ENCODE data around the gene DNAJC13. TPM values are rescaled to one million over a fixed set of nuclear protein-coding genes. Genes with fewer than 3 reads are reported as not detected.
A peak's percentile ranks its signal among the peaks of the same experiment; 100 is the strongest.

DNAJC13 gene
- total and polyA plus RNA-seq, 2 donors: 9.9 to 21.0 TPM

- no peaks in the 10 kb centered on the region for H3K4me1 ChIP-seq (ENCODE audit: control insufficient read depth in 2 of 2, insufficient read depth in 2 of 2, low read length in 2 of 2)
- peaks cover 0 to 4% of the 10 kb centered on the region in 2 donors for H3K36me3 ChIP-seq (ENCODE audit: control insufficient read depth in 2 of 2, insufficient read depth in 2 of 2, low read length in 1 of 2)
- no peak overlapping the region for H3K4me3 ChIP-seq (ENCODE audit: low read length in 2 of 2)
- no peaks in the 10 kb centered on the region for H3K9me3 ChIP-seq (ENCODE audit: control insufficient read depth in 2 of 2, insufficient read depth in 1 of 2, low read length in 1 of 2)
- DNase-seq (ENCODE audit: low read depth in 6 of 9, low spot score in 9 of 9): no peak
- H3K27ac ChIP-seq (ENCODE audit: low read depth in 1 of 2, low read length in 1 of 2): no peak overlapping the region
- H3K27me3 ChIP-seq (ENCODE audit: control insufficient read depth in 2 of 2, insufficient read depth in 1 of 2, low read length in 1 of 2): no peaks in the 10 kb centered on the region
Measured at GRCh38 chr3:132445817-132446216, 28.5 kb downstream of the DNAJC13 start.

GRCh38 chr3:132448216-132448961, 31.1 kb downstream of the DNAJC13 start:
- no peak overlapping the region for H3K4me3 ChIP-seq (ENCODE audit: low read length in 2 of 2)
- DNase-seq (ENCODE audit: low read depth in 6 of 9, low spot score in 9 of 9): peak in 2 of 9 donors; percentile 1 to 5
- H3K27me3 ChIP-seq (ENCODE audit: control insufficient read depth in 2 of 2, insufficient read depth in 1 of 2, low read length in 1 of 2): no peaks in the 10 kb centered on the region
- H3K27ac ChIP-seq (ENCODE audit: low read depth in 1 of 2, low read length in 1 of 2): peak overlapping the region in 1 of 2 donors; percentile 44
- peaks cover 4% of the 10 kb centered on the region in 2 donors for H3K36me3 ChIP-seq (ENCODE audit: control insufficient read depth in 2 of 2, insufficient read depth in 2 of 2, low read length in 1 of 2)
- H3K4me1 ChIP-seq (ENCODE audit: control insufficient read depth in 2 of 2, insufficient read depth in 2 of 2, low read length in 2 of 2): no peaks in the 10 kb centered on the region
- no peaks in the 10 kb centered on the region for H3K9me3 ChIP-seq (ENCODE audit: control insufficient read depth in 2 of 2, insufficient read depth in 1 of 2, low read length in 1 of 2)
- 81% methylated on average over 6 of the region's 6 CpGs for WGBS

GRCh38 chr3:132456136-132456535, 38.8 kb downstream of the DNAJC13 start:
- no peak for DNase-seq (ENCODE audit: low read depth in 6 of 9, low spot score in 9 of 9)
- Histone ChIP-seq H3K9me3 (ENCODE audit: control insufficient read depth in 2 of 2, insufficient read depth in 1 of 2, low read length in 1 of 2) (no peaks in the 10 kb centered on the region), H3K27me3 (ENCODE audit: control insufficient read depth in 2 of 2, insufficient read depth in 1 of 2, low read length in 1 of 2) (no peaks in the 10 kb centered on the region), H3K36me3 (ENCODE audit: control insufficient read depth in 2 of 2, insufficient read depth in 2 of 2, low read length in 1 of 2) (peaks cover 0 to 53% of the 10 kb centered on the region in 2 donors), H3K27ac (ENCODE audit: low read depth in 1 of 2, low read length in 1 of 2) (no peak overlapping the region), H3K4me1 (ENCODE audit: control insufficient read depth in 2 of 2, insufficient read depth in 2 of 2, low read length in 2 of 2) (no peaks in the 10 kb centered on the region), H3K4me3 (ENCODE audit: low read length in 2 of 2) (no peak overlapping the region)
- 99% methylated on average over 3 of the region's 3 CpGs for WGBS

- WGBS: 95% methylated on average over 3 of the region's 3 CpGs
- H3K27ac ChIP-seq (ENCODE audit: low read depth in 1 of 2, low read length in 1 of 2): no peak overlapping the region
- peaks cover 0 to 57% of the 10 kb centered on the region in 2 donors for H3K36me3 ChIP-seq (ENCODE audit: control insufficient read depth in 2 of 2, insufficient read depth in 2 of 2, low read length in 1 of 2)
- no peaks in the 10 kb centered on the region for H3K4me1 ChIP-seq (ENCODE audit: control insufficient read depth in 2 of 2, insufficient read depth in 2 of 2, low read length in 2 of 2)
- H3K9me3 ChIP-seq (ENCODE audit: control insufficient read depth in 2 of 2, insufficient read depth in 1 of 2, low read length in 1 of 2): no peaks in the 10 kb centered on the region
- H3K4me3 ChIP-seq (ENCODE audit: low read length in 2 of 2): no peak overlapping the region
- no peaks in the 10 kb centered on the region for H3K27me3 ChIP-seq (ENCODE audit: control insufficient read depth in 2 of 2, insufficient read depth in 1 of 2, low read length in 1 of 2)
- DNase-seq (ENCODE audit: low read depth in 6 of 9, low spot score in 9 of 9): no peak
Measured at GRCh38 chr3:132456571-132456970, 39.3 kb downstream of the DNAJC13 start.

- H3K36me3 ChIP-seq (ENCODE audit: control insufficient read depth in 2 of 2, insufficient read depth in 2 of 2, low read length in 1 of 2): peaks cover 0 to 60% of the 10 kb centered on the region in 2 donors
- no peak overlapping the region for H3K4me3 ChIP-seq (ENCODE audit: low read length in 2 of 2)
- no peak overlapping the region for H3K27ac ChIP-seq (ENCODE audit: low read depth in 1 of 2, low read length in 1 of 2)
- no peaks in the 10 kb centered on the region for H3K27me3 ChIP-seq (ENCODE audit: control insufficient read depth in 2 of 2, insufficient read depth in 1 of 2, low read length in 1 of 2)
- H3K9me3 ChIP-seq (ENCODE audit: control insufficient read depth in 2 of 2, insufficient read depth in 1 of 2, low read length in 1 of 2): no peaks in the 10 kb centered on the region
- 98% methylated on average over 1 of the region's 1 CpG for WGBS
- no peaks in the 10 kb centered on the region for H3K4me1 ChIP-seq (ENCODE audit: control insufficient read depth in 2 of 2, insufficient read depth in 2 of 2, low read length in 2 of 2)
- DNase-seq (ENCODE audit: low read depth in 6 of 9, low spot score in 9 of 9): no peak
Measured at GRCh38 chr3:132457286-132457685, 40.0 kb downstream of the DNAJC13 start.

GRCh38 chr3:132459551-132459950, 42.2 kb downstream of the DNAJC13 start:
- no peaks in the 10 kb centered on the region for H3K4me1 ChIP-seq (ENCODE audit: control insufficient read depth in 2 of 2, insufficient read depth in 2 of 2, low read length in 2 of 2)
- no peak overlapping the region for H3K27ac ChIP-seq (ENCODE audit: low read depth in 1 of 2, low read length in 1 of 2)

GRCh38 chr3:132461544-132461943, 44.2 kb downstream of the DNAJC13 start:
- Histone ChIP-seq H3K9me3 (ENCODE audit: control insufficient read depth in 2 of 2, insufficient read depth in 1 of 2, low read length in 1 of 2) (no peaks in the 10 kb centered on the region), H3K36me3 (ENCODE audit: control insufficient read depth in 2 of 2, insufficient read depth in 2 of 2, low read length in 1 of 2) (peaks cover 0 to 51% of the 10 kb centered on the region in 2 donors), H3K4me3 (ENCODE audit: low read length in 2 of 2) (no peak overlapping the region), H3K4me1 (ENCODE audit: control insufficient read depth in 2 of 2, insufficient read depth in 2 of 2, low read length in 2 of 2) (no peaks in the 10 kb centered on the region), H3K27me3 (ENCODE audit: control insufficient read depth in 2 of 2, insufficient read depth in 1 of 2, low read length in 1 of 2) (no peaks in the 10 kb centered on the region), H3K27ac (ENCODE audit: low read depth in 1 of 2, low read length in 1 of 2) (no peak overlapping the region)
- 98% methylated on average over 5 of the region's 5 CpGs for WGBS
- DNase-seq (ENCODE audit: low read depth in 6 of 9, low spot score in 9 of 9): no peak

More at GRCh38 chr3:132459551-132459950, 42.2 kb downstream of the DNAJC13 start:
- H3K4me3 ChIP-seq (ENCODE audit: low read length in 2 of 2): no peak overlapping the region
- H3K36me3 ChIP-seq (ENCODE audit: control insufficient read depth in 2 of 2, insufficient read depth in 2 of 2, low read length in 1 of 2): peaks cover 0 to 58% of the 10 kb centered on the region in 2 donors
- H3K9me3 ChIP-seq (ENCODE audit: control insufficient read depth in 2 of 2, insufficient read depth in 1 of 2, low read length in 1 of 2): no peaks in the 10 kb centered on the region
- no peak for DNase-seq (ENCODE audit: low read depth in 6 of 9, low spot score in 9 of 9)
- no peaks in the 10 kb centered on the region for H3K27me3 ChIP-seq (ENCODE audit: control insufficient read depth in 2 of 2, insufficient read depth in 1 of 2, low read length in 1 of 2)
- WGBS: over 99% methylated on average over 3 of the region's 3 CpGs

GRCh38 chr3:132464066-132464465, 46.8 kb downstream of the DNAJC13 start:
- Histone ChIP-seq H3K4me3 (ENCODE audit: low read length in 2 of 2) (no peak overlapping the region), H3K36me3 (ENCODE audit: control insufficient read depth in 2 of 2, insufficient read depth in 2 of 2, low read length in 1 of 2) (peaks cover 0 to 39% of the 10 kb centered on the region in 2 donors)

GRCh38 chr3:132469326-132469725, 52.0 kb downstream of the DNAJC13 start:
- peaks cover 0 to 15% of the 10 kb centered on the region in 2 donors for H3K36me3 ChIP-seq (ENCODE audit: control insufficient read depth in 2 of 2, insufficient read depth in 2 of 2, low read length in 1 of 2)

More at GRCh38 chr3:132464066-132464465, 46.8 kb downstream of the DNAJC13 start:
- DNase-seq (ENCODE audit: low read depth in 6 of 9, low spot score in 9 of 9): no peak
- no peaks in the 10 kb centered on the region for H3K27me3 ChIP-seq (ENCODE audit: control insufficient read depth in 2 of 2, insufficient read depth in 1 of 2, low read length in 1 of 2)
- no peak overlapping the region for H3K27ac ChIP-seq (ENCODE audit: low read depth in 1 of 2, low read length in 1 of 2)
- H3K4me1 ChIP-seq (ENCODE audit: control insufficient read depth in 2 of 2, insufficient read depth in 2 of 2, low read length in 2 of 2): no peaks in the 10 kb centered on the region
- no peaks in the 10 kb centered on the region for H3K9me3 ChIP-seq (ENCODE audit: control insufficient read depth in 2 of 2, insufficient read depth in 1 of 2, low read length in 1 of 2)

More at GRCh38 chr3:132469326-132469725, 52.0 kb downstream of the DNAJC13 start:
- no peak for DNase-seq (ENCODE audit: low read depth in 6 of 9, low spot score in 9 of 9)
- no peaks in the 10 kb centered on the region for H3K4me1 ChIP-seq (ENCODE audit: control insufficient read depth in 2 of 2, insufficient read depth in 2 of 2, low read length in 2 of 2)
- H3K4me3 ChIP-seq (ENCODE audit: low read length in 2 of 2): no peak overlapping the region
- 92% methylated on average over 1 of the region's 1 CpG for WGBS
- H3K27ac ChIP-seq (ENCODE audit: low read depth in 1 of 2, low read length in 1 of 2): no peak overlapping the region
- no peaks in the 10 kb centered on the region for H3K9me3 ChIP-seq (ENCODE audit: control insufficient read depth in 2 of 2, insufficient read depth in 1 of 2, low read length in 1 of 2)
- H3K27me3 ChIP-seq (ENCODE audit: control insufficient read depth in 2 of 2, insufficient read depth in 1 of 2, low read length in 1 of 2): no peaks in the 10 kb centered on the region
